ENCODE results near the gene ST8SIA5. TPM values are rescaled to one million over a fixed set of nuclear protein-coding genes. Genes with fewer than 3 reads are reported as not detected.

ST8SIA5 gene
- total and polyA plus RNA-seq, 2 donors (not counting 3 experiments of a cell fraction or from before 2014, with no cell fraction given) = 0.25 to 0.62 TPM

DNA sequence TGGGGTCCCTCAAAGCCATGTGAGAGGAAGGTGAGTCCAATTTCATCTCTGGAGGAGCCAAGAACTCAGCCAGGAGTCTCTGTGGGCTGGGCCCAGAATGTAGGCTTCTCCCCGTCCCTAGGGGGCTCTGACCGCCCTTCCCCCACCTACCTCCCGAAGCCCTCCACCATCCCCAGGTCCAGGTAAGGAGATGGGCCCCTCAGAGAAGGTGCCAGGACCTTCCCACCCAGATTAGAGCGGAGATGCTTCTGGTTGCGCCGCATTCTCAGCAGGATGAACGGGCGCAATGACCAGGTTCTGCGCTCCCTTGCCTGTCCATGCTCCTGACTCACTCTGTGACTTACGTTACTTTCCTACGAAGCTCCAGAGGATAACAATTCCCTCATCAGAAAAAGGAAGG is 23.0 kb downstream of the ST8SIA5 start:
- H2AFZ ChIP-seq (ENCODE audit: low read depth, low read length) = no peak overlapping the region
- no peak for DNase-seq (ENCODE audit: low read depth, low spot score)
- H3K27me3 ChIP-seq (ENCODE audit: control insufficient read depth in 2 of 2, insufficient read depth in 2 of 2, low read length in 2 of 2) = no peaks in the 10 kb centered on the region
- H3K4me2 ChIP-seq (ENCODE audit: insufficient read depth, low read length) = no peak overlapping the region
- no peaks in the 10 kb centered on the region for H3K36me3 ChIP-seq (ENCODE audit: control insufficient read depth in 2 of 2, extremely low read depth in 1 of 2, insufficient read depth in 2 of 2, low read length in 2 of 2)
- ChIA-PET CTCF (no interaction called here), POLR2A (no interaction called here)
- dilution Hi-C loops (cut with MboI; ENCODE audit: extremely low pct_ligation_motif_present, low sequenced_read_pairs) (no loop called here), intact Hi-C loops (cut with micrococcal nuclease) (no loop called here)
- H3K27ac ChIP-seq (ENCODE audit: insufficient read depth, low read depth, low read length) = no peak overlapping the region
- H3K9ac ChIP-seq (replicated peaks; ENCODE audit: extremely low read depth, insufficient read depth, low read length) = no peak overlapping the region
- H3K79me2 ChIP-seq (ENCODE audit: control insufficient read depth, insufficient read depth, low read length) = no peaks in the 10 kb centered on the region
- no peaks in the 10 kb centered on the region for H3K9me1 ChIP-seq (replicated peaks; ENCODE audit: control insufficient read depth, extremely low read depth, insufficient read depth, low read length)
- no peak overlapping the region for H3K4me3 ChIP-seq (replicated peaks in 1 of 3; ENCODE audit: insufficient read depth in 1 of 3, low read depth in 1 of 3, low read length in 3 of 3)
- H3K4me1 ChIP-seq (ENCODE audit: control insufficient read depth, extremely low read depth, insufficient read depth, low read length) = no peaks in the 10 kb centered on the region
- no TSS peak for BruUV-seq (replicated peaks)
- H4K20me1 ChIP-seq (replicated peaks; ENCODE audit: control insufficient read depth, extremely low read depth, insufficient read depth, low read length) = no peaks in the 10 kb centered on the region
- TF ChIP-seq GATA2 (IDR thresholded peaks at IDR 0.05; ENCODE audit: insufficient read depth, insufficient read length, low read depth, low read length) = no peak
- TF ChIP-seq POLR2AphosphoS5 (IDR thresholded peaks at IDR 0.05; ENCODE audit: insufficient read depth, low read depth, low read length) = no peak
- no peak for TF ChIP-seq EZH2 (IDR thresholded peaks at IDR 0.05; ENCODE audit: borderline replicate concordance, low read depth, low read length, severe bottlenecking)
- no peak for TF ChIP-seq POLR2A (IDR thresholded peaks at IDR 0.05; ENCODE audit: low read depth, low read length)
- TF ChIP-seq FOS (IDR thresholded peaks at IDR 0.05; ENCODE audit: borderline replicate concordance, insufficient read depth, low read length) = no peak
- TF ChIP-seq MYC (IDR thresholded peaks at IDR 0.05; ENCODE audit: low read depth, low read length) = no peak
- TF ChIP-seq, protein P1, sequence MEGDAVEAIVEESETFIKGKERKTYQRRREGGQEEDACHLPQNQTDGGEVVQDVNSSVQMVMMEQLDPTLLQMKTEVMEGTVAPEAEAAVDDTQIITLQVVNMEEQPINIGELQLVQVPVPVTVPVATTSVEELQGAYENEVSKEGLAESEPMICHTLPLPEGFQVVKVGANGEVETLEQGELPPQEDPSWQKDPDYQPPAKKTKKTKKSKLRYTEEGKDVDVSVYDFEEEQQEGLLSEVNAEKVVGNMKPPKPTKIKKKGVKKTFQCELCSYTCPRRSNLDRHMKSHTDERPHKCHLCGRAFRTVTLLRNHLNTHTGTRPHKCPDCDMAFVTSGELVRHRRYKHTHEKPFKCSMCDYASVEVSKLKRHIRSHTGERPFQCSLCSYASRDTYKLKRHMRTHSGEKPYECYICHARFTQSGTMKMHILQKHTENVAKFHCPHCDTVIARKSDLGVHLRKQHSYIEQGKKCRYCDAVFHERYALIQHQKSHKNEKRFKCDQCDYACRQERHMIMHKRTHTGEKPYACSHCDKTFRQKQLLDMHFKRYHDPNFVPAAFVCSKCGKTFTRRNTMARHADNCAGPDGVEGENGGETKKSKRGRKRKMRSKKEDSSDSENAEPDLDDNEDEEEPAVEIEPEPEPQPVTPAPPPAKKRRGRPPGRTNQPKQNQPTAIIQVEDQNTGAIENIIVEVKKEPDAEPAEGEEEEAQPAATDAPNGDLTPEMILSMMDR (IDR thresholded peaks at IDR 0.05; ENCODE audit: extremely low read depth in 1 of 2, insufficient read depth in 1 of 2, low read depth in 1 of 2, low read length in 2 of 2) = no peak
- TF ChIP-seq, protein P2, sequence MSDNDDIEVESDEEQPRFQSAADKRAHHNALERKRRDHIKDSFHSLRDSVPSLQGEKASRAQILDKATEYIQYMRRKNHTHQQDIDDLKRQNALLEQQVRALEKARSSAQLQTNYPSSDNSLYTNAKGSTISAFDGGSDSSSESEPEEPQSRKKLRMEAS (IDR thresholded peaks at IDR 0.05; ENCODE audit: insufficient read depth, insufficient read length) = no peak
- TF ChIP-seq JUN (IDR thresholded peaks at IDR 0.05; ENCODE audit: borderline replicate concordance, insufficient read depth, insufficient read length, low read depth) = no peak
- H3K9me3 ChIP-seq (replicated peaks; ENCODE audit: control insufficient read depth, insufficient read depth, low read length) = no peaks in the 10 kb centered on the region
- FAIRE-seq = no peak

All from endothelial cell of umbilical vein (primary cell).